Upper lobe of left lung (tissue), 4 donors: ENCODE measurements around the gene PPP1R2.

Experiments
- POLR2AphosphoS5 ChIP-seq, 2 donors: sonication (generic); formaldehyde crosslinking; IDR thresholded peaks; one replicate each; pipeline ENCODE4 v1.5.1; 2017; ENCODE audit warnings: antibody characterized with exemption in 2 of 2
- TF ChIP-seq, protein P1 (sequence below), 6 experiments: fragments of 450-650 bp in 4 of 6; fragments of 200-600 bp in 2 of 6; sonication (generic) in 2 of 6; IDR thresholded peaks; one replicate each; pipeline ENCODE4 v1.5.1; 2016 to 2019; ENCODE audit warnings: antibody characterized with exemption in 6 of 6

DNA sequence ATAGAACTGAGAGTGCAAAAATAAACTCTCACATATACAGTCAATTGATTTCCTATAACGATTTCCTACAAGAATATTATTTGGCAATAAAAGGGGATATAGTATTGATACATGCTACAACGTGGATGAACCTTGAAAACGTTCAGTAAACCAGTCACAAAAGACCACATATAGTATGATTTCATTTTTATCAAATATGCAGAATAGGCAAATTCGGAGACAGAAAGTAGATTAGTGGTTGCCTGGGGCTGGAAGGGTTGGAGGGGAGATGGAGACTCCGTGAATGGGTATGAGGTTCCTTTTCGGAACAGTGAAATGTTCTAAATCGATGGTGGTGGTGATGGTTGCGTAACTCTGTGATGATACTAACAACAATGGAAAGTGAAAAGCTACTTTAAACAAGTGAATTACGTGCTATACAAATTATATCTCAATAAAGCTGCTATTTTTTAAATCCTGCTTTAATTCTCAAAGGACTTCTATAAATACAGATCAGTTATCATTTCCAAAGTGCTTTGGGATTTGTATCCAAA is 34.6 kb upstream of the PPP1R2 start:
- TF ChIP-seq, protein P1, sequence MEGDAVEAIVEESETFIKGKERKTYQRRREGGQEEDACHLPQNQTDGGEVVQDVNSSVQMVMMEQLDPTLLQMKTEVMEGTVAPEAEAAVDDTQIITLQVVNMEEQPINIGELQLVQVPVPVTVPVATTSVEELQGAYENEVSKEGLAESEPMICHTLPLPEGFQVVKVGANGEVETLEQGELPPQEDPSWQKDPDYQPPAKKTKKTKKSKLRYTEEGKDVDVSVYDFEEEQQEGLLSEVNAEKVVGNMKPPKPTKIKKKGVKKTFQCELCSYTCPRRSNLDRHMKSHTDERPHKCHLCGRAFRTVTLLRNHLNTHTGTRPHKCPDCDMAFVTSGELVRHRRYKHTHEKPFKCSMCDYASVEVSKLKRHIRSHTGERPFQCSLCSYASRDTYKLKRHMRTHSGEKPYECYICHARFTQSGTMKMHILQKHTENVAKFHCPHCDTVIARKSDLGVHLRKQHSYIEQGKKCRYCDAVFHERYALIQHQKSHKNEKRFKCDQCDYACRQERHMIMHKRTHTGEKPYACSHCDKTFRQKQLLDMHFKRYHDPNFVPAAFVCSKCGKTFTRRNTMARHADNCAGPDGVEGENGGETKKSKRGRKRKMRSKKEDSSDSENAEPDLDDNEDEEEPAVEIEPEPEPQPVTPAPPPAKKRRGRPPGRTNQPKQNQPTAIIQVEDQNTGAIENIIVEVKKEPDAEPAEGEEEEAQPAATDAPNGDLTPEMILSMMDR (IDR thresholded peaks at IDR 0.05), result no peak
- no peak for TF ChIP-seq POLR2AphosphoS5 (IDR thresholded peaks at IDR 0.05)
